ENCODE data around the gene SLC13A4. TPM values are rescaled to one million over a fixed set of nuclear protein-coding genes. Genes with fewer than 3 reads are reported as not detected.

SLC13A4 gene
- total RNA-seq, 4 donors from 2014 or later: 0.26 TPM; not detected in 3

GRCh38 chr7:135733603-135734342 lies 5.8 kb upstream of the SLC13A4 start:
- Histone ChIP-seq H3K27ac (no peak overlapping the region), H3K36me3 (no peaks in the 10 kb centered on the region), H3K4me1 (no peaks in the 10 kb centered on the region), H3K27me3 (no peaks in the 10 kb centered on the region), H3K4me3 (no peak overlapping the region), H3K9me3 (no peaks in the 10 kb centered on the region)
- intact Hi-C loops (cut with DNase I; ENCODE audit: low total_unique reads): no loop called here
- DNase-seq: no peak
- TF ChIP-seq POLR2A (IDR thresholded peaks at IDR 0.05): no peak
- TF ChIP-seq, protein P1, sequence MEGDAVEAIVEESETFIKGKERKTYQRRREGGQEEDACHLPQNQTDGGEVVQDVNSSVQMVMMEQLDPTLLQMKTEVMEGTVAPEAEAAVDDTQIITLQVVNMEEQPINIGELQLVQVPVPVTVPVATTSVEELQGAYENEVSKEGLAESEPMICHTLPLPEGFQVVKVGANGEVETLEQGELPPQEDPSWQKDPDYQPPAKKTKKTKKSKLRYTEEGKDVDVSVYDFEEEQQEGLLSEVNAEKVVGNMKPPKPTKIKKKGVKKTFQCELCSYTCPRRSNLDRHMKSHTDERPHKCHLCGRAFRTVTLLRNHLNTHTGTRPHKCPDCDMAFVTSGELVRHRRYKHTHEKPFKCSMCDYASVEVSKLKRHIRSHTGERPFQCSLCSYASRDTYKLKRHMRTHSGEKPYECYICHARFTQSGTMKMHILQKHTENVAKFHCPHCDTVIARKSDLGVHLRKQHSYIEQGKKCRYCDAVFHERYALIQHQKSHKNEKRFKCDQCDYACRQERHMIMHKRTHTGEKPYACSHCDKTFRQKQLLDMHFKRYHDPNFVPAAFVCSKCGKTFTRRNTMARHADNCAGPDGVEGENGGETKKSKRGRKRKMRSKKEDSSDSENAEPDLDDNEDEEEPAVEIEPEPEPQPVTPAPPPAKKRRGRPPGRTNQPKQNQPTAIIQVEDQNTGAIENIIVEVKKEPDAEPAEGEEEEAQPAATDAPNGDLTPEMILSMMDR (IDR thresholded peaks at IDR 0.05): no peak

- no peak for DNase-seq
- no peaks in the 10 kb centered on the region for H3K4me1 ChIP-seq
- TF ChIP-seq, protein P1 (IDR thresholded peaks at IDR 0.05): no peak
- no peak for TF ChIP-seq POLR2A (IDR thresholded peaks at IDR 0.05)
- H3K27ac ChIP-seq: no peak overlapping the region
- H3K27me3 ChIP-seq: no peaks in the 10 kb centered on the region
- H3K36me3 ChIP-seq: no peaks in the 10 kb centered on the region
- no peak overlapping the region for H3K4me3 ChIP-seq
- intact Hi-C loops (cut with DNase I; ENCODE audit: low total_unique reads): no loop called here
- no peaks in the 10 kb centered on the region for H3K9me3 ChIP-seq
Measured at GRCh38 chr7:135731131-135731530, 3.1 kb upstream of the SLC13A4 start.

DNA sequence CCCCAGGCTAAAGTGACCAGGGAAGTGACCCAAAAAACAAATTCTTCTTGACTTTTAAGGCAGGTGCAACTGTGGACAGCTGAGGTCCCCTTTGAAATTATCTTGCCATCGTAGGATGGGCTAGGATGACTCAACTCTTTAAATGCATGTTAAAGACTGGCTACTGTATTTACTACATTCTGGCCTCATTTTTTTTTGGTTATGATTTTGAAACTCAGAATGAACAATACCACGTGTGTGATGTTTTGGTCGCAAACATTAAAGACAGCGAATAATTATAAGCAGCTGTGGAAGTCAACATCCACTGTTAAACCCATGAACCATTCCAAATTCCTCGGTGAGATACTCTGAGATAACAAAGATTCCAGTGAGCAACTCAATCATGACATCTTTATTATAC lies 1.2 kb upstream of the SLC13A4 start:
- no peak overlapping the region for H3K27ac ChIP-seq
- DNase-seq: no peak
- H3K36me3 ChIP-seq: no peaks in the 10 kb centered on the region
- H3K9me3 ChIP-seq: no peaks in the 10 kb centered on the region
- no peak overlapping the region for H3K4me3 ChIP-seq
- intact Hi-C loops (cut with DNase I; ENCODE audit: low total_unique reads): no loop called here
- no peaks in the 10 kb centered on the region for H3K27me3 ChIP-seq
- H3K4me1 ChIP-seq: no peaks in the 10 kb centered on the region
- TF ChIP-seq, protein P1 (IDR thresholded peaks at IDR 0.05): no peak
- no peak for TF ChIP-seq POLR2A (IDR thresholded peaks at IDR 0.05)

DNA sequence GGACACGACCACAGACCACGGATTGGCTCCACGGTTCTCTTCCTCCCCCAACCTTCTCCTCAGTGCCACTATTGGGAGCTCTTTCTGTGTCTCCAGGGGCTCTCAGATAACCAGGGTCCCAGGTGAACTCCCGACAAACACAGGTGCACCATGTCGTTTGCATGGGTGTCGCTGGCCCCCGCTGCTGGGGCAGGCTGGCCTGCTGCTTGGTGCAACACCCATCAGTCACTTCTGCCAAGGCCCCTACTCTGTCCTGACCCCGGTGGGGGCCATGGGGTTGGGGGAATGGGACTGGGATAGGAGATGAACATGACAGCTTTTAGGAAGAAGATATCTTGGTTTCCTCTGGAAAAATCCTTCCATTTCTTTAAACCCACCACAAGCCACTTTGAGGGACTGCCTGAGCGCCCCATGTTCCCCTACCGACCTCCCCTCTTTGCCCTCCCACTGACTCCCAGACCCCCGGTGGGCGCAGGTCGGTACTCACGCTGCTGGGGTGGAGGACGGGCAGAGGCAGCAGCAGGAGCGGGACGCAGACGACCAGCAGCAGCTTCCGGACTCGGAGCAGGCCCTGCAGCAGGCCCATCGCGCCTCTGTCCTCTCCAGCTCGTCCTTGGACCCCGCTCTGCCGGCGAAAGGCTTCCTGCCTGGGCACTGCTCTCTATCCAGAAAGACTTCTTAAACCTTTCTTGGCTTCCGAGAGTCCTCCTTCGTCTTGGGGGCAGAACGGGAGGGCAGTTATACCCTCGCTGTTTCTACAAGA lies 894 bp downstream of the SLC13A4 start:
- H3K4me3 ChIP-seq: no peak overlapping the region
- no peak for DNase-seq
- H3K9me3 ChIP-seq: no peaks in the 10 kb centered on the region
- TF ChIP-seq, protein P1 (IDR thresholded peaks at IDR 0.05): no peak
- no peak for TF ChIP-seq POLR2A (IDR thresholded peaks at IDR 0.05)
- H3K36me3 ChIP-seq: no peaks in the 10 kb centered on the region
- H3K27me3 ChIP-seq: no peaks in the 10 kb centered on the region
- no peak overlapping the region for H3K27ac ChIP-seq
- intact Hi-C loops (cut with DNase I; ENCODE audit: low total_unique reads): no loop called here
- no peaks in the 10 kb centered on the region for H3K4me1 ChIP-seq

- H3K4me1 ChIP-seq: no peaks in the 10 kb centered on the region
- intact Hi-C loops (cut with DNase I; ENCODE audit: low total_unique reads): no loop called here
- TF ChIP-seq, protein P1 (IDR thresholded peaks at IDR 0.05): no peak
- no peak for DNase-seq
- no peaks in the 10 kb centered on the region for H3K9me3 ChIP-seq
- no peaks in the 10 kb centered on the region for H3K36me3 ChIP-seq
- H3K27me3 ChIP-seq: no peaks in the 10 kb centered on the region
- H3K27ac ChIP-seq: no peak overlapping the region
- H3K4me3 ChIP-seq: no peak overlapping the region
Measured at GRCh38 chr7:135726276-135726788, 1.7 kb downstream of the SLC13A4 start.

All from uterus (tissue), 4 donors.